K562 (cell line): ENCODE measurements around the gene S100A9. TPM values are rescaled to one million over a fixed set of nuclear protein-coding genes. Genes with fewer than 3 reads are reported as not detected.

ENCODE experiments used
- ATAC-seq: fragments of 200-7000 bp; cut with Tn5 transposase; 3 replicates; pipeline ENCODE4 v1.9.1; 2020; ENCODE audit warnings: moderate library complexity
- BruUV-seq: library from RNA; stranded (reverse); fragments of 400-500 nt; replicated peaks from 2 replicates; lab custom pipeline; 2021; lab: Mats Ljungman, UMichigan
- CTCF ChIA-PET: fragments of 300-600 bp; formaldehyde crosslinking; extraction: SDS; loops from one replicate; lab custom pipeline; 2021; ENCODE audit warnings: low intra/inter-chr PET ratio; lab: Yijun Ruan, JAX
- POLR2A ChIA-PET: fragments of 300-600, 350-650 bp; sonication (Branson Sonifier 250); formaldehyde crosslinking; extraction: SDS; loops from one replicate; lab custom pipeline; 2021; ENCODE audit warnings: antibody characterized with exemption, inconsistent platforms; lab: Yijun Ruan, JAX
- DNase-seq, 4 experiments: peaks; one replicate each; pipeline versions ENCODE4 v3.0.0 to v3.0.0-alpha.2; 2011 to 2018; ENCODE audit warnings: low spot score in 3 of 4, mixed read lengths in 3 of 4; ENCODE audit errors: extremely low read depth in 1 of 4
- FAIRE-seq: peaks from 2 replicates; lab custom pipeline; 2011; peaks lifted over from hg19 to GRCh38; lab: Jason Lieb, UNC
- H2AFZ ChIP-seq: 2 replicates; pipeline ENCODE4 v1.6.0; 2011; ENCODE audit warnings: low read depth, low read length, control low read depth, inconsistent platforms
- H3K27ac ChIP-seq: fragments of 200-600 bp; 3 replicates; pipeline ENCODE4 v1.8.0; 2011; ENCODE audit warnings: low read depth, mild to moderate bottlenecking, control low read depth, inconsistent platforms, low read length, moderate library complexity, mixed read lengths; ENCODE audit errors: extremely low read depth
- H3K27me3 ChIP-seq, 2 experiments: fragments of 300-600 bp in 1 of 2; 2 replicates in 1 of 2; 3 replicates in 1 of 2; pipeline versions ENCODE4 v1.6.0 to v1.8.0; 2011; ENCODE audit warnings: inconsistent platforms in 2 of 2, low read length in 2 of 2, mild to moderate bottlenecking in 1 of 2, mixed read lengths in 1 of 2, moderate library complexity in 1 of 2; ENCODE audit not compliant: control insufficient read depth in 2 of 2, insufficient read depth in 2 of 2
- H3K36me3 ChIP-seq: fragments of 300-600 bp; 3 replicates; pipeline ENCODE4 v1.8.0; 2011; ENCODE audit warnings: mild to moderate bottlenecking, low read length, inconsistent platforms; ENCODE audit not compliant: control insufficient read depth, insufficient read depth
- H3K4me1 ChIP-seq, 2 experiments: fragments of 200-600 bp in 1 of 2; replicated peaks in 1 of 2; 2 replicates in 1 of 2; 3 replicates in 1 of 2; pipeline versions ENCODE4 v1.5.1 to v1.8.0; 2011; ENCODE audit warnings: inconsistent platforms in 2 of 2, low read length in 2 of 2, mild to moderate bottlenecking in 1 of 2, mixed read lengths in 1 of 2, moderate library complexity in 1 of 2; ENCODE audit not compliant: control insufficient read depth in 2 of 2, insufficient read depth in 2 of 2
- H3K4me2 ChIP-seq: 2 replicates; pipeline ENCODE4 v1.6.1; 2011; ENCODE audit warnings: low read length, control low read depth, inconsistent platforms, mixed read lengths; ENCODE audit not compliant: insufficient read depth
- H3K4me3 ChIP-seq: fragments of 200-600 bp; sonication (generic), shearing (Covaris generic); 2 replicates; pipeline ENCODE4 v1.5.1; 2016; ENCODE audit warnings: control low read depth, inconsistent platforms
- H3K79me2 ChIP-seq: fragments of 200-600 bp; 3 replicates; pipeline ENCODE4 v1.8.0; 2011; ENCODE audit warnings: low read length, inconsistent platforms; ENCODE audit not compliant: control insufficient read depth, insufficient read depth
- H3K9ac ChIP-seq, 2 experiments: 2 replicates each; pipeline versions ENCODE4 v1.6.0 to v1.6.1; 2011; ENCODE audit warnings: low read depth in 2 of 2, low read length in 2 of 2, control low read depth in 1 of 2, inconsistent platforms in 1 of 2, mild to moderate bottlenecking in 1 of 2, mixed read lengths in 1 of 2; ENCODE audit not compliant: insufficient read depth in 1 of 2
- H3K9me1 ChIP-seq: one replicate; pipeline ENCODE4 v1.6.0; 2011; ENCODE audit warnings: inconsistent platforms, mild to moderate bottlenecking, low read length, moderate library complexity; ENCODE audit not compliant: control insufficient read depth, insufficient read depth
- H3K9me3 ChIP-seq: replicated peaks from 2 replicates; pipeline ENCODE4 v1.5.1; 2011; ENCODE audit warnings: low read depth, low read length, inconsistent platforms; ENCODE audit not compliant: control insufficient read depth, insufficient read depth
- H4K20me1 ChIP-seq: replicated peaks from 2 replicates; pipeline ENCODE4 v1.6.1; 2011; ENCODE audit warnings: low read length, inconsistent platforms, mixed read lengths; ENCODE audit not compliant: control insufficient read depth, insufficient read depth
- BRD9 ChIP-seq: fragments of 450-650 bp; IDR thresholded peaks from 2 replicates; pipeline ENCODE4 v1.6.1; 2018; ENCODE audit warnings: low read depth; ENCODE audit not compliant: partially characterized antibody
- BRF1 ChIP-seq: IDR thresholded peaks from 3 replicates; pipeline ENCODE4 v1.6.1; 2011; ENCODE audit warnings: borderline replicate concordance, mild to moderate bottlenecking; ENCODE audit not compliant: insufficient read length; ENCODE audit errors: extremely low read depth
- CREM ChIP-seq: IDR thresholded peaks from 2 replicates; pipeline ENCODE4 v1.6.1; 2014; ENCODE audit warnings: antibody characterized with exemption, low read depth
- GTF2B ChIP-seq: IDR thresholded peaks from 2 replicates; pipeline ENCODE4 v1.6.1; 2011; ENCODE audit not compliant: insufficient read length; ENCODE audit errors: extremely low read depth
- GTF2F1 ChIP-seq: IDR thresholded peaks from 2 replicates; pipeline ENCODE4 v1.6.1; 2011; ENCODE audit warnings: low read depth, low read length, improper control_type of control experiment
- HMGN3 ChIP-seq: IDR thresholded peaks from 2 replicates; pipeline ENCODE4 v1.6.1; 2011; ENCODE audit warnings: borderline replicate concordance, low read depth, mild to moderate bottlenecking, mixed read lengths, low read length; ENCODE audit not compliant: insufficient read length; ENCODE audit errors: extremely low read depth
- KDM1A ChIP-seq, 2 experiments: fragments of 450-650 bp; IDR thresholded peaks; 2 replicates each; pipeline ENCODE4 v1.6.1; 2016; ENCODE audit warnings: mild to moderate bottlenecking in 2 of 2
- LARP7 ChIP-seq: fragments of 450-650 bp; IDR thresholded peaks from 2 replicates; pipeline ENCODE4 v1.6.1; 2016
- MLX ChIP-seq, 2 experiments: fragments of 450-650 bp in 1 of 2; sonication (generic) in 1 of 2; formaldehyde crosslinking; conservative IDR thresholded peaks; 2 replicates each; pipeline versions ENCODE4 v1.4.0 to v1.8.1; 2020 to 2022; ENCODE audit warnings: mild to moderate bottlenecking in 1 of 2, missing genetic modification reagents in 1 of 2
- NCOA2 ChIP-seq, 2 experiments: fragments of 450-650 bp; IDR thresholded peaks; 2 replicates each; pipeline ENCODE4 v1.6.1; 2018; ENCODE audit warnings: mild to moderate bottlenecking in 2 of 2, moderate library complexity in 1 of 2; ENCODE audit not compliant: partially characterized antibody in 2 of 2
- SIX5 ChIP-seq, 2 experiments: IDR thresholded peaks; 2 replicates each; pipeline ENCODE4 v1.6.1; 2011; ENCODE audit warnings: low read length in 2 of 2, borderline replicate concordance in 1 of 2, low read depth in 1 of 2, mild to moderate bottlenecking in 1 of 2, moderate library complexity in 1 of 2; ENCODE audit not compliant: insufficient read depth in 1 of 2
- SMAD4 ChIP-seq: fragments of 250-450 bp; sonication (Bioruptor Pico); conservative IDR thresholded peaks from 2 replicates; pipeline ENCODE4 v1.8.0; 2021; ENCODE audit warnings: inconsistent platforms, mild to moderate bottlenecking, moderate library complexity
- SNRNP70 ChIP-seq: fragments of 200-400 bp; formaldehyde crosslinking; optimal IDR thresholded peaks from 2 replicates; pipeline ENCODE3; 2017; ENCODE audit warnings: low read depth, low read length
- U2AF2 ChIP-seq: fragments of 200-400 bp; formaldehyde crosslinking; optimal IDR thresholded peaks from 2 replicates; pipeline ENCODE3; 2017; ENCODE audit warnings: low read depth, mild to moderate bottlenecking, low read length
- ZNF3 ChIP-seq: fragments of 250-450 bp; sonication (Bioruptor Pico); IDR thresholded peaks from 2 replicates; pipeline ENCODE4 v1.5.0; 2021; ENCODE audit warnings: mild to moderate bottlenecking, moderate library complexity
- ZNF830 ChIP-seq: fragments of 250-450 bp; sonication (Bioruptor Pico); IDR thresholded peaks from 2 replicates; pipeline ENCODE4 v1.5.0; 2021; ENCODE audit warnings: mild to moderate bottlenecking
- WGBS: fragments of 100-300 bp; shearing (Covaris generic); methylation state at CpG from one replicate; pipeline ENCODE4 v1.1.6; 2016; ENCODE audit warnings: low coverage, mixed read lengths; ENCODE audit not compliant: insufficient coverage; ENCODE audit errors: missing lambda C conversion rate; 5-methylcytosine and 5-hydroxymethylcytosine counted together
- in situ Hi-C: fragments of 300-500 bp; cut with MboI; formaldehyde crosslinking; loops from 4 replicates; pipeline ENCODE4 v1.15.0; 2018; ENCODE audit warnings: inconsistent platforms, mixed read lengths
- intact Hi-C: fragments of 100-400 bp; cut with micrococcal nuclease; formaldehyde crosslinking; loops from 2 replicates; pipeline ENCODE4 v1.14.2; 2022
- polyA plus RNA-seq, 8 experiments: library from polyadenylated mRNA; depleted of rRNA in 4 of 8; stranded (reverse) in 5 of 8; unstranded in 3 of 8; fragments of >200 nt; fragmentation: Nextera tagmentation in 2 of 8; fragmentation: Illumina TruSeq in 1 of 8; extraction: Ambion mirVana in 2 of 8; extraction: Trizol in 1 of 8; gene quantifications; 2 replicates each; pipeline versions ENCODE4 v1.2.1 to v1.2.3, GENCODE V29; 2011 to 2014; ENCODE audit warnings: inconsistent platforms in 1 of 8, missing spikeins in 1 of 8
- total RNA-seq, 7 experiments: library from RNA; depleted of rRNA in 6 of 7; stranded (reverse); fragments of >200 nt in 6 of 7; fragmentation: Illumina TruSeq in 2 of 7; extraction: Trizol in 2 of 7; gene quantifications; 2 replicates each; pipeline versions ENCODE4 v1.2.1 to v1.2.3, GENCODE V29; 2011 to 2021; ENCODE audit warnings: low replicate concordance in 1 of 7

S100A9 gene
- total and polyA plus RNA-seq, 9 of the 15 experiments (the other 6 are each of a cell fraction or from before 2014, with no cell fraction given): 0.80 TPM; not detected in 8

GRCh38 chr1:153362187-153362775 is 4.6 kb downstream of the S100A9 start:
- intact Hi-C loops (no loop called here), in situ Hi-C loops (no loop called here)
- H3K9me3 ChIP-seq: no peaks in the 10 kb centered on the region
- H3K79me2 ChIP-seq: no peaks in the 10 kb centered on the region
- CTCF ChIA-PET: no interaction called here
- no peak overlapping the region for H3K4me2 ChIP-seq
- no peak overlapping the region for H3K4me3 ChIP-seq
- BruUV-seq: no TSS peak
- H3K36me3 ChIP-seq: no peaks in the 10 kb centered on the region
- no peaks in the 10 kb centered on the region; the same call in 1 of the 2 replicates for H4K20me1 ChIP-seq
- FAIRE-seq: no peak
- H3K9ac ChIP-seq: no peak overlapping the region
- 0% methylated on average over 3 of the region's 3 CpGs for WGBS
- no peak for ATAC-seq
- no peak overlapping the region for H2AFZ ChIP-seq
- H3K27me3 ChIP-seq: peaks cover 3 to 55% of the 10 kb centered on the region in 2 experiments; a peak in 4 of 5 replicates
- POLR2A ChIA-PET: no interaction called here
- no peak overlapping the region for H3K27ac ChIP-seq
- no peak for TF ChIP-seq HMGN3
- TF ChIP-seq CREM: no peak
- no peak for TF ChIP-seq LARP7
- TF ChIP-seq GTF2F1: no peak
- no peak for TF ChIP-seq SMAD4 (CRISPR knock-in tag)
- no peak for TF ChIP-seq SNRNP70
- TF ChIP-seq SIX5 (IDR thresholded peaks at IDR 0.05; ENCODE audit: borderline replicate concordance in 1 of 2, insufficient read depth in 1 of 2, low read depth in 1 of 2, low read length in 2 of 2): no peak
- no peak for TF ChIP-seq BRF1
- no peak for TF ChIP-seq GTF2B
- no peak for TF ChIP-seq KDM1A (IDR thresholded peaks at IDR 0.05)
- no peak for TF ChIP-seq ZNF830
- no peak for TF ChIP-seq U2AF2
- TF ChIP-seq MLX (CRISPR knock-in tag; conservative IDR thresholded peaks at IDR 0.05): no peak
- no peak for TF ChIP-seq BRD9
- no peak for TF ChIP-seq NCOA2 (IDR thresholded peaks at IDR 0.05; ENCODE audit: partially characterized antibody in 2 of 2)
- no peak for TF ChIP-seq ZNF3 (CRISPR knock-in tag)
- H3K4me1 ChIP-seq: peaks cover 0 to 5% of the 10 kb centered on the region in 2 experiments; a peak in 1 of 5 replicates
- no peaks in the 10 kb centered on the region for H3K9me1 ChIP-seq
- no peak for DNase-seq
